Islet of Langerhans (tissue), 1 donor: Measurements from ENCODE around the gene PPFIA1.
"Not testable (repeated sequence)": the region's sequence is repeated elsewhere in the genome, so short reads cannot be mapped to it uniquely, and the experiment has no call there.

Source experiments
- FAIRE-seq: peaks from one replicate; lab custom pipeline; 2011; peaks lifted over from hg19 to GRCh38; lab: Jason Lieb, UNC

Gene PPFIA1

DNA sequence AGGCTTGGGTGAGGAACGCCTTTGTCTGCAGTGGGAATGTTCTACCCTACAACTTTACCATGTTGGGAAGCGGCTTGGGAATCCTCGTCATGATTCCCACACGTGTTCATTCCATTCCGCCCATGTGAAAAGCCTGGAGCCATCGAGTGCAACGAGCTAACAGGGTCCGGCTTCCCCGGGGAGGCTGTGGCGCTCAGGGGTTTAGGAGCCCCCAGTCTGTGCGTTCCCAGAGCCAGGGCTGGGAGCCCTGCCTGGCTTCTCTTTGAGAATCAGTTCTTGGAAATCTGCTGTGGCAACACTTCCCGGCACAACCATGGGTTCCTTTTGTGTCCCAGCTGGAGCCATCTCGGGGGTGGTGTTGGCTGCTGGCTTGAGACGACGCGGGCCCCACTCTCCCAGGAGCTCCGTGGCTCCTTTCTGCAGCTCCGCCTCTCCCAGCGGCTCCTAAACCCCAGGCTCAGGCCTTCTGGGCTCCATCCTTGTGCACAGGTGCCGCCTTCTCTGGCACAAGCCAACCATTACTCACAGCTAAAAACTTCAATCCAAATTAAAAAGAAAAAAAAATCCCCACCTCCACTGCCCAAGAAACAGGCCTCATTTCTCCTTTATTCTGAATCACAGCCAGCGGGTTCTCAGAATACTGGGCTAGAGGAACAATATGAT, 18.7 kb upstream of the PPFIA1 start:
- FAIRE-seq: no peak

DNA sequence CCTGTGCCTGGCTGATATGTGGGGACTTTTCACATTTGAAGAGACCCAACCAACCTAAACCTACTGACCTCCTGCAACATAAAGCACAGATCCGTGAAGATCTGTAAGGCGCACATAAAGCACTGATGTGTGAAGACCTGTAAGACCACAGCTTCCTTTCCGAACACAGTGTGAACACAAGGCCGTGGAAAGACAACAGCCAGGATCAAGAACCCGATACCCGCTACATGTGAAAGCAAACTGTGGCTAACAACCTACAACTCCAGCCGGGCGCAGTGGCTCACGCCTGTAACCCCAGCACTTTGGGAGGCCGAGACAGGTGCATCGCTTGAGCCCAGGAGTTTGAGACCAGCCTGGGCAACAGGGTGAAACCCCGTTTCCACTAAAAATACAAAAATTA, 17.6 kb upstream of the PPFIA1 start:
- FAIRE-seq: no peak

DNA sequence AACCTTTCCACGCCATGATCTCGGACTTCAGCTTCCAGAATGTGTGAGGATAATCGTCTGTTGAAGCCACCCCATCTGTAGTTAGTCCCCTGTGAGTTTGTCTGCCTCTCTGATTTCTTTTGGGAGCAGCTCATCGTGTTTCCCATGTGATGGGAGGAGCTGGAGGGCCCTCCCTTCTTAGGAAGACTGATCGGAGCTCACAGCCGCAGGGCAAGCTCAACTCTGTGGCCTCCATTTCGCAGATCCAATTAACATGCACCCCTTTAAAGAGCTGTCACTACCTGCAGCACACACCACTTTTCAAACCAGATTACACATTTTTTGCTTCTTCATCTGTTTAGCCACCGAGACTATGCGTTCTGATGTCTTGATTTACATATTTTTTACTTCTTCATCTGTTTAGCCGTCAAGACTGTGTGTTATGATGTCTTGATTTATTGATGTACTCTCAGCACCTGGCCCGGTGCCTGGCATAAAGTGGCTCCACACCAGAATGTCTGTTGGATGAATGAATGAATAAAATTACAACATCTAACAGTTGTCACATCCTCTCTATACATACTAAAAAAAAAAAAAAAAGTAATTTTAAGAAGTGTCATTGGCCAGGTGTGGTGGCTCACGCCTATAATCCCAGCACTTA, 14.9 kb upstream of the PPFIA1 start:
- FAIRE-seq: no peak

DNA sequence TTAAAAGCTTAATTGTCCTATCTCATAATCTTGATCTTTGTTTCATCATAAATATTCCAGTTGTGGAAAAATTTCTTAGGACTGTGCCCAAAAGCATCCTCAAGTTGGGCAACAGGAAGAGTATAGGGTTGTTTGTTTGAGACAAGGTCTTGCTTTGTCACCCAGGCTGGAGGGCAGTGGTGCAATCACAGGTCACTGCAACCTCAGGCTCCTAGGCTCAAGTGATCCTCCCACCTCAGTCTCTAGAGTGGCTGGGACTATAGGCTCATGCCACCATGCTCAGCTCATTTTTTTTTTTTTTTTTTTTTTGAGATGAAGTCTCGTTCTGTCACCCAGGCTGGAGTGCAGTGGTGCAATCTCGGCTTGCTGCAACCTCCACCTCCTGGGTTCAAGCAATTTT, 11.4 kb upstream of the PPFIA1 start:
- not testable (repeated sequence) for FAIRE-seq

DNA sequence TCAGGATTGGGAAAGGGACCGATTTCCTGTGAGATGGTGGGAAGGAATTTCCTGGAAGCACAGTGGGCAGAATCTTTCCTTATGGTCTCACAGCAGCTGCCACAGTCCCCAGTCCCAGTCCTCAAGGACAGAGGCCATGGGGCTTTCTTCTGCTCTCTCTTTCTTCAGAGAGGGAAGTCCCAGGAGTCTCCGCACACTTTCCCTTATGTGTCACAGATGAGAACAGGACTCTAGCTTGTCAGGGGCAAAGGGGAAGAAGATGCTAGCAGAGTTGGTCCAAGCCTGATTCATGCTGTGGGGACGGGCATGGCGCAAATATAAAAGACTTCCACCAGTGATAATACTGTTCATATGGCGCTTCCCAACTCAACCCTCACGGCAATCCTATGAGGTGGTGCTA, 7.5 kb upstream of the PPFIA1 start:
- FAIRE-seq: no peak

DNA sequence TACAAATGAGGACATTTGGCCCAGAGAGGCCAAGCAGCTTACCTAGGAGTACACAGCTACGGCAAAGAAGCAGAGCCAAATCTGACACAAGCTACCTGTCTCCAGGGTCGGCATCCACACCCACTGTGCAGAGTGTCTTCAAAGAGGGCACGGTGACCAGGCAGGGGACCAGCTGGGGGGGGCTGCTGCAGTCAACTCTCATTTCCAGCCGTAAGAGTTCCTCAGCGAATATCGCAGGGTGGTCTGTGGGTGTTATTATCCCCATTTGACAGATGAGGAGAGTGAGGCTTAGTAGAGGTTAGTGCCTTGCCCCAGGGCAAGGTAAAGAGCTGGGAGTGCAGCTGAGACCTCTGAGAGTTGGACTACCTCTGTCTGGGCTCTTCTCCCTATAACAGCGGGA, 7.1 kb upstream of the PPFIA1 start:
- FAIRE-seq: no peak

DNA sequence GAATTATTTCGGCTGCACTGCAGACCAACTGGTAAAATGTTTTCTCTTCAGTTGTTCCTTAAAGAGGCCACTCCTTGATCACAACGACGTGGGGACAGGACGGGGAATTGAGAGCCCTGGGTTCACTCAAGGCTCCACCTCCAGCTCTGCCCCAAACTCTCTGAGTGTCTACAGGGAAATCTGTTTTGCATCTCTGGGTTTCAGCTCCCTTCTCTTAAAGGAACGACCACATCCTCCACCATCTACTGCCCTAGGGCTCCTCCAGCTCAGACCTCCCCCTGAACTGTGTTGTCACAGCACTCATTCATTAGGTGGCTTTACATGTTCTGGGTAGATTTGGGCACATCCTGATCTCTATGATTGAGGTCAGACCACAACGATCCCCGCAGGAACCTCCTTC, 5.1 kb upstream of the PPFIA1 start:
- no peak for FAIRE-seq

DNA sequence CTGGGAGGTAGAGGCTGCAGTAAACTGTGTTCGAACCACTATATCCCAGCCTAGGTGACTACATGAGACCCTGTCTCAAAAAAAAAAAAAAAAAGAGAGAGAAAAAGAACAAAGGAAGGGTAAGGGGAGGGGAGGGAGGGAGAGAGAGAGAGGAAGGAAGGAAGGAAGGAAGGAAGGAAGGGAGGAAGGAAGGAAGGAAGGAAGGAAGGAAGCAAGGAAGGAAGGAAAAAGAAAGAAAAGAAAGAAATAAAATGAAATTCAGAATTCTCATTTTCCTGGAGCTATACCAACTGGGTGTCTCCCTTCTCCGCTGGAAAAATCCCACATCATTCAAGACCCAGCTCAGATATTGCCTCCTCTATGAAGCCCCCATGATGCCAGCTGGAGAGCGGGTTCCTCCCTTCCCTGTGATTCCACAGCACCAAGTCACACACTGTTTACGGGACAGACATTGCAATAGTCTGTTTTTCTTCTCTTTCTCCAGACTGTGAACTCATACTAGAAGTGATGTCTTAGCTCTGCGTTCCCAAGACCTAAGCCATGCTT, 3.0 kb upstream of the PPFIA1 start:
- FAIRE-seq: no peak

DNA sequence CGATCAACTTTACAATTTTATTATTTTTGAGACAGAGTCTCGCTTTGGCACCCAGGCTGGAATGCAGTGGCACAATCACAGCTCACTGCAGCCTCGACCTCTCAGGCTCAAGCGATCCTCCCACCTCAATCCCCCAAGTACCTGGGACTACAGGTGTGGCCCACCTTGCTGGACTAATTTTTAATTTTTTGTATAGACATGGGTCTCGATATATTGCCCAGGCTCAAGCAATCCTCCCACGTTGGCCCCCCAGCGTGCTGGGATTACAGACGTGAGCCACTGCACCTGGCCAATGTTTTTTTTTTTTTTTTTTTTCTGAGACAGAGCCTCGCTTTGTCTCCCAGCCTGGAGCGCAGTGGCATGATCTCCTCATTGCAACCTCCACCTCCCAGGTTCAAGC, 2.0 kb upstream of the PPFIA1 start:
- FAIRE-seq: no peak

DNA sequence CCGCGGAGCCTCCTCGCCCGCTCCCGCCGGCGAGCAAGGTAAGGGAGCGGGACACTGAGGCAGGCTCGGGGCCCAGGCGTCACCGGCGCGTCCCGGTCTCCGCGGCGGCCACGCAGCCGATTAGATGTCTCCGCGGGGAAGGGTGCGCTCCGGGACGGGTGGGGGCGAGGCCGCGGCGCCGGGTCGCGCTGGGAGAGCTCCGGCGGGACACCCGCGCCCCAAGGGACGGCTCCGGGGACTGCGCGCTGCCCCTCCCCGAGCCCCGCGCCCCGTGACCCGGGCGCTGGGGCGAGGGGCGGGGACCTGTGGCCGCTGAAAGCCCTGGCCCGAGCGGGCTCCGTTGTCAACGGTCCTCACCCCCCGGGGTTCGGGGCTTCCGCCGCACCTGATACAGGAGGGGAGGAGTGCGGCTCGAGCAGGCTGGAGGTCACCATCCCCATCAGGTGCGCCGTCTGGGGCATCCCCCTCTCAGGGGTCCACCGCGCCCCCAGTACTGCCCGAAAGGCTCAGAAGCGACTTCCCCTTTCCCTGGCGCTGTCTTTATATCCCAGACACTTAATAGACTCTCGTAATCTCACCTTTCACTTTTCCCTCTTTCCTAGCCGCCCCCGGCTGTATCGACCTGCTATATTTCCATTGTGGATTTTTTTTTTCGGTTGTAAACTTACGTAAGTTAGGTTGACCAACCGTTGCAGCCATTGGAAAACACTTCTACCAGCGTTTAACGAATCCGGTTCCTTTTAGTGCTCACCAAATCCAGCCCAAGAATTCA, 573 bp downstream of the PPFIA1 start:
- FAIRE-seq: no peak

DNA sequence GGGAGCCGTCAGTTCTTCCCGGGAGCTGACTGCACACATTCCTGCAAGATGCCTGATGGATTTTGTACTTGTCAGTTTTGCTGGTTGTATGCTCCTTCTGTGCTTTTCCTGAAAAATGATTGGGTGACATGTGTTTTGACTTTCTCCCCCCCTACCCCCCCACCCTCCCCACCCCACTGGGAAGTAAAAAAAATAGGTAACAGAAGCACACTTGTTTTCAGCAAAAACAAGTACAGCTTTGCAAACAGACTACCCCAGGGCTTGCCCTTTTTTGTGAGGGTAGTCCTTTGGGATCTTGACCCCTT, 1.1 kb downstream of the PPFIA1 start:
- no peak for FAIRE-seq

DNA sequence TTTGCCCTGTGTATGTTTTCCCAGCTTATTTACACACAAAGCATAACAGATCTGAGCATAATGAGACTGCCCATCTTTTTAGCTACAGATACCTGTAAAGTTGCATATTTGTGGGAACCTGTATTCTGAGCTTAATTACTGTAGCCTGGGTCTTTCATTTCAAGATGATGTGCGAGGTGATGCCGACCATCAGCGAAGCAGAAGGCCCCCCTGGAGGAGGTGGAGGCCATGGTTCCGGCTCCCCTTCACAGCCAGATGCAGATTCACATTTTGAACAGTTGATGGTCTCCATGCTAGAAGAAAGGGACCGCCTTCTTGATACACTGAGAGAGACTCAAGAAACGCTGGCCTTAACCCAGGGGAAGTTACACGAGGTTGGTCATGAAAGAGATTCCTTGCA, 1.5 kb downstream of the PPFIA1 start:
- FAIRE-seq: no peak

DNA sequence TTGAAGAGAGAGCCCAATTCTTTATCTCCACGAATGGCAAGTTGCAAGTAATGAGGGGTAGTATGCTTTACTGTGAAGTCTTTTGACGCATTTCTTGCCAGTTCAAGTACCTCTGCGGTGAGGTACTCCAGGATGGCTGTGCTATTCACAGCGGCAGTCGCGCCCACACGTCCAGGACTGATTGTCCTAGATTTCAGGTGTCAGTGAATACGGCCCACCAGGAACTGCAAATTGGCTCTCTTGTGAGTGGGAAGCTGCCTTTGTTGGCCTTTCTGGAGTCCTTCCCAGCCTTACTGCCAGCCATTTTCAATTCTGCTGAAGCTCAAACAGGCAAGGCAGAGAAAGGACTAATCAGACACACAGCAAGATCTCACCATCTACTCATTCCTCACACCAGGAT, 8.5 kb downstream of the PPFIA1 start:
- no peak for FAIRE-seq

DNA sequence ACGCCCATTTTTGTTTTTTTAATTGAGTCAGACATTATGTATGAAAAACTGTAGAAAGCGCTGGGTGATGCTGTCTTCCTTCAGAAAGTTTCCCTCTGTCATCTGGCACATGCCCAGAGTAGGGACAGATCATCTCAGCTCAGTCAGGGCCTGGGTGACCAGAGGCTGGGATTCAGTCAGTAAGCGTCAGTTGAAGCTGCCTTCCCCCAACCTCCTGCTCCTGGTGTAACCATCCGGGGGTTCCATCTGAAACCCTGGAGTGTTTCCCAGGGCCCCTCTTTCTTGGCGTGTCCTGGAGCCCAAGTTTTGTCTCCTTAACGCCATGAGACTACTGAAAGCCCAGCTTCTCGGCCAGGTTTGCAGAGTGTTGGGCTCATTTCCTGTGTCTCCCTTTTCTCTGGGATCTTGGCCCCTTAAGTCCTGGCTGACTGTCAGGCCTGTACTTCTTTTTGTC, 10.7 kb downstream of the PPFIA1 start:
- no peak for FAIRE-seq

DNA sequence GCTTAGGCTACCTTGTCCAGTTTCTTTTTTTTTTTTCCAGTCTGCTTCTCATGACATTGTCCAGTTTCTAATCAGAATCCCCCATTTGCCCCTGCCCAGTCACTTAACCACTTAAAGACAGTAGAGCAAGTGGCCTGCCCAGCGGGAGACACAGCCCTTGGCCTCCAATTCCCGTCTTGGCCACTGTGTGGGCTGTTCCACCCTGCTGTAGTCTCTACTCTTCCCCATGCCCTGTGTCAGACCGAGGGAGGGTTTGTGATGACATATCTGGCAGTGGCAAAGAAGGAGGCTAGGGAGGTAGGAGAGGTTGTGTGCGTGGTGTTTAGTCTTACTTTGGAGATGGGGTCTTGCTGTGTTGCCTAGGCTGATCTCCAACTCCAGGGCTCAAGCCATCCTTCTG, 11.5 kb downstream of the PPFIA1 start:
- no peak for FAIRE-seq

DNA sequence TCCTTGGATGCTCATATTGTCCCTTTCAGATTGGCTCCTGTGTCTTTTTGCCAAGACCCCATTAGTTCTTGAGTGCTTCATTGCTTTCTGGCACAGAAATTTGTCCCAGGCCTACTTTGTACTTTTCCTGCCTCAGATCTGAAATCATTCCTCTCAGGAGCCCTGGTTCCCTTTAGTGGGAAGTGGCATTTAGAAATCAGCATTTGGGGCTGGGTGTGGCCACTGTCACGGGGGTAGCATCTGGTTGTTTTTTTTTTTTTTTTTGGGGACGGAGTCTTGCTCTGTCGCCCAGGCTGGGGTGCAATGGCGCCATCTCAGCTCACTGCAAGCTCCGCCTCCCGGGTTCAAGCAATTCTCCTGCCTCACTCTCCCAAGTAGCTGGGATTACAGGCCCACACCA, 18.2 kb downstream of the PPFIA1 start:
- FAIRE-seq: no peak

DNA sequence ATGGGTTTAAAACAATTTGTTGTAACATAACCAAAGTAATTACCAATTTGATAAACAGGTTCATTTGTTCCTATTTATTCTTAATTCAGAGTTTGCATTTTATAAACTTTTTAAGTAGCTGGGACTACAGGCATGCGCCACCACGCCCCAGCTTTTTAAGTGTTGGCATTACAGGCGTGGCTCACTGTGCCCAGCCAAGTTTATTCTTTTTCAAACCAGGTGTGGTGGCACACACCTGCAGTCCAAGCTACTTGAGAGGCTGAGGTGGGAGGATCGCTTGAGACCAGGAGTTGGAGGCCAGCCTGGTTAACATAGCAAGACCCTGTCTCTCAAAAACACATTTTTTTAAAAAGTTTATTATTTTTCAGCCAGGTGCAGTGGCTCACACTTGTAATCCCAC, 19.1 kb downstream of the PPFIA1 start:
- no peak for FAIRE-seq

DNA sequence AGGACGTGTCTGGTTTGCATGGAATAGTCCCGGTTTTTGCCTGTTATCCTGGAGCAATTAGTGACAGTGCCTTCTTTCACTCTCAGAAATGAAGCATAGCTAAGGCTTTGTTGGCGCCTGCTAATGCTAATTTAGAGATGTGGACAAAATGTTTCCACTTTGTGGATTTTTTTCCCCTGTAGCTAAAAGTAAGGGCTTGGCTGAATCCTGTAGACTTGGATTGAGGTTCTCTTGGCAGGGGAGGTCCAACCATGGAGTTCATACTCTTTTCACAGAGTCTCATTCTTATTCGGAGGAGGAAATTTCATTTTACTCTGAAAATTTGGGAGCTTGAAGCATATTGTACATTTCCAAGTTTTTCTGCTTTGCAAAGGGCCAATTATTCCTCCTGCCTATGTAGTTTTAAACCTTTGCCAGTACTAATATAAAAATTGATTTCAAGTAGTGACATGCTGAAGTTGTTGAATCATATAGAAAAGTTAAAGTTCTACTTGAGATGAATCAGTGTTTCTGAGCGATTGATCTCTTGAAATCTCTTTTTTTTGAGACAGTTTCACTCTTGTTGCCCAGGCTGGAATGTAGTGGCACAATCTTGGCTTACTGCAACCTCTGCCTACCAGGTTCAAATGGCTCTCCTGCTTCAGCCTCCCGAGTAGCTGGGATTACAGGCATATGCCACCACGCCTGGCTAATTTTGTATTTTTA, 20.0 kb downstream of the PPFIA1 start:
- FAIRE-seq: no peak

DNA sequence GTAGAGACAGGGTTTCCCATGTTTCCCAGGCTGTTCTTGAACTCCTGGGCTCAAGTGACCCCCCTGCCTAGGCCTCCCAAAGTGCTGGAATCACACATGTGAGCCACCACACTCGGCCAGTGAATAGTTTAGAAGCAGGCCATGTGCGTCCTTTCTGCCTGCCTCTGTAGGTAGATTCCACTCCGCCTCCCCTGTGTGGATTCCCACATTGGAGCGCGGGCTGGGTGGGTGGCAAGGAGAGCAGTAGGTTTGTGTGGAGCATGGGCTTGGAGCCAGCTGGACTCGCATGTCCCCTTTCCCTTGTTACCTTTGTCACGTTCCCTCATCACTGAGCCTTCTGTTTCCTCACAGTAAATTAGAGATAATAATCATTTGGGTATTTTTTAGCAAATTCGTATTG, 21.7 kb downstream of the PPFIA1 start:
- no peak for FAIRE-seq

DNA sequence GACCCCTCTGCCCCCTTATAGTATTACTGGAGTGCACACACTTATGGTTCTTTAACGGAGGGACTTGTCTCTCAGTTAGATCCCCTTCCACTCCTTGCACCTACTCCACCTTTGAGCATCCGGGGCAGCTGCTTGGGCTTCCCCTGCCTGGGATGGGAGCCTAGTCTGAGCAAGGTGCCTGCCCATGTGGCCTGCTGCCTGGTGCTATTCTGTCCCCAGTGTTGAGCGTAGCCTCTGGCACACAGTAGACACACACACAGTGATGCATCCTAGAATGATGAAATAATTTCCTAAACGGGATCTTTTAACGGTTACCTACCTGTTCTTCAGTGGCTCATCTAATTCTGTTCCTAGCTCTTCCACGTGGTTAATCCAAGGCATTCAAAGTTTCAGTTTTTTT, 22.4 kb downstream of the PPFIA1 start:
- FAIRE-seq: no peak

DNA sequence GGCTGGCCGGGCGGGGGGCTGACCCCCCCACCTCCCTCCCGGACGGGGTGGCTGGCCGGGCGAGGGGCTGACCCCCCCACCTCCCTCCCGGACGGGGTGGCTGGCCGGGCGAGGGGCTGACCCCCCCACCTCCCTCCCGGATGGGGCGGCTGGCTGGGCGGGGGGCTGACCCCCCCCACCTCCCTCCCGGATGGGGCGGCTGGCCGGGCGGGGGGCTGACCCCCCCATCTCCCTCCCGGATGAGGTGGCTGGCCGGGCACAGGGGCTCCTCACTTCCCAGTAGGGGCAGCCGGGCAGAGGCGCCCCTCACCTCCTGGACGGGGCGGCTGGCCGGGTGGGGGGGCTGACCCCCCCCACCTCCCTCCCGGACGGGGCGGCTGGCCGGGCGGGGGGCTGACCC, 24.7 kb downstream of the PPFIA1 start:
- FAIRE-seq: not testable (repeated sequence)

DNA sequence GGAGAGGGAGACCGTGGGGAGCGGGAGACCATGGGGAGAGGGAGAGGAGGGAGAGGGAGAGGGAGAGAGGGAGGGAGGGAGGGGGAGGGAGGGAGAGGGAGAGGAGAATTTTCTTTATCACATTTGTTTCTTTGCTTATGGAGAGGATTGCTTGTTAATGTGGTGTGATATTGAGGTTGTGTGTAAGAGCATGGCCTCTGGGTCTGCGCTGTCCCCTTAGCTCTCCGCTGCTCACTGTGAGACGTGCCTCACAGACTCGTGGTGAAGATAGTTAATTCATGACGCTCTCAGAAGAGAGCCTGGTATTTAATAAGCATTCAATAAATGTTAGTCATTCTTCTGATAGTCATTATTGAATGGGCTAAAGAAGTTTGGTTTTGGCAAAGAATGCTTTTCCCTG, 26.2 kb downstream of the PPFIA1 start:
- FAIRE-seq: no peak

DNA sequence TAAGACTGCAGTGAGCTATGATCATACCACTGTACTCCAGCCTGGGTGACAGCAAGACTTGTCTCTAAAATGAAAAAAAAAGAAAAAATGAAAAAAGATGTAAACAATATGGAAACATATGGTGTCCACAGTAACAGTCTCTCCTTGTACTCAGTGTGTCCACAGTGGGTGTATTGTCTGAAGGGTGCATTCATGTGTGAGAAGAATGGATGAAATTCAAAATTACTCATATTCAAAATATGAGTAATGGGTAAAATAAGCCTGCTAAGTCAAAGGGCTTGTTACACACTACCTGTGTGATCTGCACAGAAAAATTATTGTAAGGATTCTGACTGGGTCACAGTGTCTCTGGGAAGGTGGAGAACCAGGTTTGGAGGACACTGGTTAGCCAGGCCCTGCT, 26.9 kb downstream of the PPFIA1 start:
- FAIRE-seq: no peak
